C4-2B (cell line): ENCODE data around the gene DCLK1.

Experiments used
- ZFX ChIP-seq: fragments of 450-650 bp; IDR thresholded peaks from 2 replicates; pipeline ENCODE4 v1.6.1; 2017
- TF ChIP-seq, protein P1 (sequence below): fragments of 450-650 bp; conservative IDR thresholded peaks from 2 replicates; pipeline ENCODE4 v1.5.1; 2017; ENCODE audit warnings: mild to moderate bottlenecking

- TF ChIP-seq, protein P1, sequence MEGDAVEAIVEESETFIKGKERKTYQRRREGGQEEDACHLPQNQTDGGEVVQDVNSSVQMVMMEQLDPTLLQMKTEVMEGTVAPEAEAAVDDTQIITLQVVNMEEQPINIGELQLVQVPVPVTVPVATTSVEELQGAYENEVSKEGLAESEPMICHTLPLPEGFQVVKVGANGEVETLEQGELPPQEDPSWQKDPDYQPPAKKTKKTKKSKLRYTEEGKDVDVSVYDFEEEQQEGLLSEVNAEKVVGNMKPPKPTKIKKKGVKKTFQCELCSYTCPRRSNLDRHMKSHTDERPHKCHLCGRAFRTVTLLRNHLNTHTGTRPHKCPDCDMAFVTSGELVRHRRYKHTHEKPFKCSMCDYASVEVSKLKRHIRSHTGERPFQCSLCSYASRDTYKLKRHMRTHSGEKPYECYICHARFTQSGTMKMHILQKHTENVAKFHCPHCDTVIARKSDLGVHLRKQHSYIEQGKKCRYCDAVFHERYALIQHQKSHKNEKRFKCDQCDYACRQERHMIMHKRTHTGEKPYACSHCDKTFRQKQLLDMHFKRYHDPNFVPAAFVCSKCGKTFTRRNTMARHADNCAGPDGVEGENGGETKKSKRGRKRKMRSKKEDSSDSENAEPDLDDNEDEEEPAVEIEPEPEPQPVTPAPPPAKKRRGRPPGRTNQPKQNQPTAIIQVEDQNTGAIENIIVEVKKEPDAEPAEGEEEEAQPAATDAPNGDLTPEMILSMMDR, result no peak
- no peak for TF ChIP-seq ZFX
These were observed 43.7 kb upstream of the DCLK1 start for GRCh38 chr13:36174923-36175322.
